Activated T-helper 2 cell treated with anti-CD3 and anti-CD28 coated beads, Interferon-gamma antibody, Interleukin-2, Interleukin-4, amounts not matched to agents 10 μg/mL and 5 μg/mL and 100 μg/mL, durations not matched to agents 14 hours and 24 hours and 36 hours (primary cell): ENCODE data around the gene PPP2R2B. TPM values are rescaled to one million over a fixed set of nuclear protein-coding genes. Genes with fewer than 3 reads are reported as not detected.

Experiments used
- DNase-seq: peaks from one replicate; pipeline ENCODE4 v3.0.0; 2021; ENCODE audit warnings: low spot score
- H3K27ac Mint-ChIP-seq: one replicate; pipeline ENCODE4 v1.8.0; 2021; ENCODE audit warnings: mixed read lengths
- H3K27me3 Mint-ChIP-seq: one replicate; pipeline ENCODE4 v1.8.0; 2021; ENCODE audit warnings: low read depth, mixed read lengths
- H3K36me3 Mint-ChIP-seq: one replicate; pipeline ENCODE4 v1.8.0; 2021; ENCODE audit warnings: low read depth, mixed read lengths
- H3K4me1 Mint-ChIP-seq: one replicate; pipeline ENCODE4 v1.8.0; 2021; ENCODE audit warnings: low read depth, mixed read lengths
- H3K4me3 Mint-ChIP-seq: one replicate; pipeline ENCODE4 v1.8.0; 2021; ENCODE audit warnings: low read depth, mild to moderate bottlenecking, moderate library complexity, mixed read lengths
- H3K9me3 Mint-ChIP-seq: one replicate; pipeline ENCODE4 v1.8.0; 2021; ENCODE audit warnings: mixed read lengths
- intact Hi-C: fragments of 100-400 bp; cut with micrococcal nuclease; formaldehyde crosslinking; loops from one replicate; pipeline ENCODE4 v1.15.1; 2023
- total RNA-seq: library from RNA; stranded (reverse); gene quantifications from 2 replicates; pipeline ENCODE4 v1.2.3, GENCODE V29; 2022

PPP2R2B gene
- total RNA-seq, 1 donor from 2014 or later: 0.34 TPM

DNA sequence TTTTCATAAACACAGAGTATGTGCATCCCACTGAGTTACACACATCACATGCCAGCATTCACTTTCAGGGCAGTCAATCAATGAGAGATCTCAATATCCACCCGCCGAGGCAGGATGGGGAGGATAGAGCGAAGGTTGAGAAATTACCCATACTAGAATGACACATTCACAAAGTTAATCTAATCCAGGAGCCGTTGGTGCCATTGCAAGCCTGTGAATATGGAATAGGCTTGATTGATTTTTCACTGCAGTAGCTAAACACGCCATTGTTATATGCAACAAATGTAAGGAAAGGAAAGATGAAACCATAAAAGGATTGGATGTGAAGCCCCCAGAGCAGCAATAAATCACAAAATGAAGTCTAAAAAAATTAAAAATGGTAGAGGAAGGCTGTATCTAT lies 194.7 kb downstream of the PPP2R2B start:
- no peak for DNase-seq
- no peaks in the 10 kb centered on the region for H3K36me3 Mint-ChIP-seq
- H3K4me1 Mint-ChIP-seq: no peaks in the 10 kb centered on the region
- H3K9me3 Mint-ChIP-seq: no peaks in the 10 kb centered on the region
- no peak overlapping the region for H3K4me3 Mint-ChIP-seq
- no peak overlapping the region for H3K27ac Mint-ChIP-seq
- H3K27me3 Mint-ChIP-seq: no peaks in the 10 kb centered on the region
- intact Hi-C loops: no loop called here

DNA sequence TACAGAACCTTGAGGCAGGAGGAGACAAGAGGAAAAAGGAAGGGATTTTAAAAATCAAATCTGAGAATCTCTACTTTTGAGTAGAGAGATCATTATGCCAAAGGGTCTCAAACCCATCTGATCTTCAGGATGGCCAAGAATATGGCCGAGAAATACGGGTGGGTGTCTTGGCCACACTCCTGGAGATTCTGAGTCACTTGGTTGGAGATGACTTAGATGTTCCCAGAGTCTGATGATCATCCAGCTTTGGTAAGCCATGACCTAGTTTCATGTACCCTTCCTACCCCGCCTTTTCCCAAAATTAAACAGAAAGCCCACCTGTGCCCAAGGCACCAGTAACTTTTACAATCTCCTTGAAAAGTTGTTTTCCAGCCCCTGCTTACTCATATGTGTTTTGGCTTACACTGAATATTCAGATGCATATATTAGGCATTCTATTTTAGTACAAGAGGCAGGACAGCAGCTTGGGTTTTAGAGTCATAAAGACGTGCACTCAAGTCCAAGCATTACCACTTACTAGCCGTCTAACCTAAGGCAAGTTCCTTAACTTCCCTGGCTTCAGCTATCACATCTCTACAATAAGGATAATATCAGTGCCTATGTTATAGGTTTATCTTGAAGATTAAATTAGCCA lies 195.5 kb downstream of the PPP2R2B start:
- Mint-ChIP-seq H3K9me3 (no peaks in the 10 kb centered on the region), H3K36me3 (no peaks in the 10 kb centered on the region), H3K27me3 (no peaks in the 10 kb centered on the region), H3K4me1 (no peaks in the 10 kb centered on the region), H3K27ac (no peak overlapping the region), H3K4me3 (no peak overlapping the region)
- intact Hi-C loops: no loop called here
- no peak for DNase-seq

DNA sequence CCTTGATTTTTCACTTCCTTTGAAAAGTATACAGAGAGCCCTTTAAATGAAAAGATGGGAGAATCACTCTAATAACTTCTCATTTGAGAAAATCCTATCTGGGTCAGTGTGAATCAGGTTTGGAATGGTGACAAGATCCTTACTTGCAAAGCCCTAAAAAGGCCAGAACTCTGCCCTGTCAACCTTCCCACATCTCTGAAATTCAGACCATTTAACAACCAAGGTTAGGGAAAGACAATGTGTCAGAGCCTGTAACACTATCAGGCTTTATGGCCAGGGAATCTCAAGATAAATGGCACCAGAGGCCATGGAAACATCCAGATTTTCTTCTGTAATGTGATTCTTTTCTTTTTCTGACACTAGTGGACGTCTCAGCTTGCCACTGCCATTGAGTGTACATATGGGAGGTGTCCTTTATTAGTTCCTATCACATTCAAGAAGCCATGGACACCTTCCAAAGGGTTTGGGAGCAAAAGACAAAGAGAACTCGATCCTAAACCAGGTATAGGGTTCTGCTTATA lies 196.9 kb downstream of the PPP2R2B start:
- Mint-ChIP-seq H3K36me3 (no peaks in the 10 kb centered on the region), H3K27ac (no peak overlapping the region), H3K4me3 (no peak overlapping the region), H3K27me3 (no peaks in the 10 kb centered on the region), H3K4me1 (no peaks in the 10 kb centered on the region), H3K9me3 (no peaks in the 10 kb centered on the region)
- no peak for DNase-seq
- intact Hi-C loops: no loop called here

DNA sequence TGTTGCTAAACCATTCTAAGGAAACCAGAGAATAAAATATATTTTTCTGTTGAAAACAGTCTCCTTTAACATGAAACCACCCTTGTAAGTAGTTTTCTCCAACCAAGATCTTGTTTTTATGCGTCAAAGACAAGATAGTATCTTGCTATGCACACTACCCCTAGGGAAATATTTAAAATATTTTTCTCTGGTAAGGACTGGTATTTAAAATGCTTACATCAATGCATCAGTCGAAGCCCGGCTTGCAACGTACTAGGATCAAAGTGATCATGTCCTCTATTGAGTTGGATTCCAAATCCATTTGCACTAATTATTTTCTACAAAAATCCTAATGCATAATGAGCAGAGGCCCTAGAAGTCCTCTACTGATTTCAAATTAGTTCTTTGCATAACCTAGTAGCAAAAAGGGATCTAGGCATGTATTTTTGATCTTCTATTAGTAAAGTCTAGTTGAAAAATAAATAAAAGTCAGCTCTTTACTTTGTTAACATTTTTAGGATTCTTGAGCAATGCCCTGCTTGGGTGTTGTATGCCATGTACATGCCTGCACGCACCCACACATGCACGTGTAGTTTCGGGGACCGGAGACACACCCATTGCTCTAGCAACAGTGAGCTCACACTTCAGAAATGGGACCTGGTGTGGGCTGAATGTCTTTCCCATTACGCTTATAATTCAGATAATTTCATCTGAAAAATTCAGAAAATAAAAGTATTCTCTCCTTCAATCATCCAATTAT lies 197.5 kb downstream of the PPP2R2B start:
- H3K27ac Mint-ChIP-seq: no peak overlapping the region
- intact Hi-C loops: no loop called here
- no peak for DNase-seq
- H3K9me3 Mint-ChIP-seq: no peaks in the 10 kb centered on the region
- H3K4me3 Mint-ChIP-seq: no peak overlapping the region
- no peaks in the 10 kb centered on the region for H3K27me3 Mint-ChIP-seq
- H3K4me1 Mint-ChIP-seq: no peaks in the 10 kb centered on the region
- no peaks in the 10 kb centered on the region for H3K36me3 Mint-ChIP-seq

DNA sequence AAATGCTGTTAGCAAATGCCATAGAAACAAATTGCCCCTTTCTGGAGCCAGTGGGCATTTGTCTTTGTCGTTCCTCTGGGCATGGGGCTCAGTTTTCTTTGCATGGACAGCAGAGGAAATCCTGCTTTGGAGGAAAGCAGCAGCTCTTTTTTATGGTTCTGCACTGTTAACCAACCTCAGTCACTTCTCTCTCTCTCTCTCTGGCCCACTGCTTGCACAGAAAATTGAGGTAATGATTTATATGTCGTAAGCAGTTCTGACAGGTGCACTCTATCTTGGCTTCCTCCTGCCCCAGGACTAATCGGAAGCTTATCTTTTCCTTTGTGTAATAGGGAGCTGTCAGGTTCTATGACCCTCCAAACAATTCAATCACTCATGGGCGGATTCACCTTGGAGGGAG lies 202.9 kb downstream of the PPP2R2B start:
- Mint-ChIP-seq H3K4me1 (no peaks in the 10 kb centered on the region), H3K27me3 (no peaks in the 10 kb centered on the region)
- intact Hi-C loops: no loop called here

DNA sequence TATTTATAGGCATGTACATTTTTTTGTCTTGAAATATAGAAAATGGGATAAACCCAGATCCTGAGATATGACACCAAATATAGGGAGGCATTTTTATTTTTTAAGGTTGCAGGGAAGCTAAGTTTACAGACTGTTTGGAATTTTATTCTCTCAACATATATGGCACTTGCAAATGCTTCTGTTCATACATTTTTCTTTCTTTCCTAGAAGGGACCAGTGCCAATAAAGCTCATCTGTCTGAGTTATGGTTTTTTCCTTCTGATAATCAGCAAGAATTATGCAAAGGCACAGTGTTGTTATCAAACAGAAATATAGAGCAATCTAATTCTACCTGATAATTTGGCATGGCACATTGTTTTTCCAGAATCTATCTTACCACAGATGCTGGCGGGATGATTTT lies 205.7 kb downstream of the PPP2R2B start:
- Mint-ChIP-seq H3K27ac (no peak overlapping the region), H3K27me3 (no peaks in the 10 kb centered on the region), H3K9me3 (no peaks in the 10 kb centered on the region), H3K4me3 (no peak overlapping the region), H3K36me3 (no peaks in the 10 kb centered on the region), H3K4me1 (no peaks in the 10 kb centered on the region)
- no peak for DNase-seq
- intact Hi-C loops: no loop called here

More for the DNA sequence above, 202.9 kb downstream of the PPP2R2B start:
- no peak overlapping the region for H3K4me3 Mint-ChIP-seq
- no peak for DNase-seq
- H3K27ac Mint-ChIP-seq: no peak overlapping the region
- H3K36me3 Mint-ChIP-seq: no peaks in the 10 kb centered on the region
- H3K9me3 Mint-ChIP-seq: no peaks in the 10 kb centered on the region

DNA sequence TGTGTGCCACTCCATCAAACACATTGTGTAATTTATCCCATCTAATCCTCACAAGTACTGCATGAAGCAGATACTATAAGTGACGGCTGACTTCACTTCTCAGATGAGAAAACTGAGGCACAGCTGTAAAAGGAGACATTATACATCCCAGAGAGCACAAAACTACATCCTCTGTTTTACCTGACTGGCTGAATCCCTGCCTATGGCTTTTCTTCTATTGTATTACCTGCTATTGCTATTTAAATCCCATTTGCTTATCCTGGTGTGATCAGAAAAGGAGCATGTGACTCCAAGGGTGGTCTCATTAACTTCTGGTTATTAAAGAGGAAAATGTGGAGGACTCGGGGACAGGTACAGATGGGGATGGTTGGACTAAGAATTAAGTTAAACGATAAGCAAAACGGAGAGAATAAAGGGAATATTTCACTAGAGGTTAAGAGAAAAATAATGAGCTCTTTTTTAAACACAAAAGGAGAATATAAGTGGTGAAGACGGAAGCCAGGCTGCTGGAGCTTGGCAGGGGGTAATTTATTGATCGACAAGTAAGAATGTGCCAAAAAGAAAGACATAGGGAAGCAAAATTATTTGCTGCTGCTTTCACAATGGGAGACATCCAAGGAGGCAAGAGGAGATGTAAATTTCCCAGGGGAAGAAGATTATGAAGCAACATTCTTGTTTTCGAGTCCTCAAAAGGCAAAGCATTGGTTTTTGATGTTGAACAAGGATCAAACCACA lies 206.8 kb downstream of the PPP2R2B start:
- H3K27me3 Mint-ChIP-seq: no peaks in the 10 kb centered on the region
- H3K27ac Mint-ChIP-seq: no peak overlapping the region
- H3K36me3 Mint-ChIP-seq: no peaks in the 10 kb centered on the region
- intact Hi-C loops: no loop called here
- H3K4me1 Mint-ChIP-seq: no peaks in the 10 kb centered on the region
- H3K4me3 Mint-ChIP-seq: no peak overlapping the region
- no peak for DNase-seq
- H3K9me3 Mint-ChIP-seq: no peaks in the 10 kb centered on the region

DNA sequence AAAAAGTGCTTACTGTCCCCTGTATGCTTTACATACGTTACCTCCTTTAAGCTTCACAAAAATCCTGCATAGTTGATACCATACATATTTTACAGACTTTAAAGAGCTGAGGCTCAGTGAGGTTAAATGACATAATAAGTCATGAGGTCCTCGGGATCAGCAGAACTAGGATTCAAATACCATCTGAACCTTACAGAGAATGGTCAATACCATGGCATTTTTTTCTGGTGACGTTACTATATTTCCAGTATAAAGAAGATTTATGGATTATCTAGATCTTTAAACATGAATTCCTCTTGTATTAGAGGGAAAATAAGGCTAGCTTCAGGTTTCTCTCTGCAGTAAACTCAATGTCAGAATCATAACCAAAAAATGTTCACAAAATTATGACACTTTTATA lies 208.9 kb downstream of the PPP2R2B start:
- Mint-ChIP-seq H3K36me3 (no peaks in the 10 kb centered on the region), H3K4me3 (no peak overlapping the region), H3K27me3 (no peaks in the 10 kb centered on the region), H3K4me1 (no peaks in the 10 kb centered on the region), H3K9me3 (no peaks in the 10 kb centered on the region), H3K27ac (no peak overlapping the region)
- DNase-seq: no peak
- intact Hi-C loops: no loop called here

DNA sequence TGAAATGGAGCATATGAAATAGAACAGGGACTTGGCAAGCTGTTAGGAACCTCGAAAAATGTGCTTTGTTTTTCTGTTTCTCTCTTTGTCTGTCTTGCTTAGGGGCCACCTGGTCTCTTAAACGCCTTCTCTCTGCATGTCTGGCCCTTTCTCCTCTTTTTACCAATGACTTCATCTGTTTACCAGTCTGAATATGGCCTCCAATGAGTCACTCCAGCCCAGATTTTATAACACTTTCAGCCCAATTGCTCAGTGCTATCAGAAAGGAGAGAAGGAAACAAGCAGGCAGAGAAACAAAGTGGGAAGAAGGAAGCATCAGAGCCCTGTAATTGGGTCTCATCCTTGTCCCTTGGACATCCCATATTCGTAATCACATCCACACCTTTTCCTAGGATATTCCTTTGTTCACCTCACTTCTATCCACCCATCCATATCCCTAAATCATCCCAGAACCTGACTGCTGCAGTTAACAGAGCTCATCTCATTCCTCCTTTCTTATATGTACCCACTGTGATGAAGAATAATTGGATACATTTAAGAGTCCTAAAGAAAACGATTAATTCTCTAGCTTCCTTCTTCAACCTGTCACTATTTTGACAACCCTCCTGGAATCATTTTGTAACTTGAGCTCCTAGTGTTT lies 210.8 kb downstream of the PPP2R2B start:
- intact Hi-C loops: no loop called here
- Mint-ChIP-seq H3K36me3 (no peaks in the 10 kb centered on the region), H3K4me3 (no peak overlapping the region), H3K4me1 (no peaks in the 10 kb centered on the region), H3K9me3 (no peaks in the 10 kb centered on the region), H3K27ac (no peak overlapping the region), H3K27me3 (peaks cover 2% of the 10 kb centered on the region)
- no peak for DNase-seq

DNA sequence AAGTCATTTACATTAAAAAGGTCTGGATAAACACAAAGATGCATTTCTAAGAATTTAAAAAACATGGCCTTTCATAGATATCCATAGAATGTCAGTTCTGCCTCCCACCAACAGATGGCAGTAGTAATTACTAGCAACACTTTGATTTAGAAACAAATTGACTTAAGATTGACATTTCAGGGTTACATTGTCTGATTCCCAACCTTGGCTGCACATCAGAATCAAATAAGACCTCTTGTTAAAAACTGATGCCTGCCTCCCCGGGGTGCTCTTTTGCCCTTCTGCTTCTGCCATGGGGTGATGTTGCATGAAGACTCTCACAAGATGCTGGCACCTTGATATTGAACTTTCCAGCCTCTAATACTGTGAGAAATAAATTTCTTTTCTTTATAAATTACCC lies 216.3 kb downstream of the PPP2R2B start:
- H3K27ac Mint-ChIP-seq: no peak overlapping the region
- intact Hi-C loops: loop anchor here (1.0 to 5.0 kb wide), 3 partner anchors 129 to 304 kb away; no protein-coding TSS in a partner anchor
- DNase-seq: no peak
- H3K9me3 Mint-ChIP-seq: no peaks in the 10 kb centered on the region
- no peaks in the 10 kb centered on the region for H3K4me1 Mint-ChIP-seq
- H3K4me3 Mint-ChIP-seq: no peak overlapping the region
- H3K36me3 Mint-ChIP-seq: no peaks in the 10 kb centered on the region
- peaks cover 2% of the 10 kb centered on the region for H3K27me3 Mint-ChIP-seq

DNA sequence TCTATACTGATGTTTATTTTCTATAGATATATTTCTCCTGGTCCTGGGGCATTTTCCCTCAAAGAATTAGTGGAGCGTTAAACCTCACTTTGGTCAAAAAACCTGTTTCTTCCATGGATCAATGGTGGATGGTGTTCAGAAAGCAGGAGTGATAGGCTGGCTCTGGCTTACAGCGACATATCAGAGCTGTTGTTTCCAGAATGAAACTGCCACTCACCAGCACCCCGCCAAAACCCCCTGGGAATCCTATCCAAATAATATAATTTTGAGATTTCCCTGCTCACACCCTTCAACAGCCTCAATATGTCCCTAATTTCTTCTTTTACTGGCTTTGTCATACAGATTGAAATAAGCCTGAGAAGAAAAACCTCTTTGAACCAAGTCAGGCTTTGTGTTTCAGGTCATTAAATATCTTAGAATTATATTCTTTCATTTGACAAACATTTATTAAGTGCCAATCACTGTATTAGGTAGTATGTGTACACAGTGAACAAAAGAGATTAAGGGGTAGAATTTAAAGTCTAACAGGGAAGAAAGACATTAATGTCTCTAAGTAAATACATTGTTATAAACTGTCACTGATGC lies 218.1 kb downstream of the PPP2R2B start:
- Mint-ChIP-seq H3K27me3 (peaks cover 2% of the 10 kb centered on the region), H3K27ac (no peak overlapping the region), H3K9me3 (no peaks in the 10 kb centered on the region), H3K36me3 (no peaks in the 10 kb centered on the region), H3K4me3 (no peak overlapping the region), H3K4me1 (no peaks in the 10 kb centered on the region)
- DNase-seq: no peak
- intact Hi-C loops: loop anchor here (5.0 kb wide), 1 partner anchor 287 kb away; no protein-coding TSS in a partner anchor

DNA sequence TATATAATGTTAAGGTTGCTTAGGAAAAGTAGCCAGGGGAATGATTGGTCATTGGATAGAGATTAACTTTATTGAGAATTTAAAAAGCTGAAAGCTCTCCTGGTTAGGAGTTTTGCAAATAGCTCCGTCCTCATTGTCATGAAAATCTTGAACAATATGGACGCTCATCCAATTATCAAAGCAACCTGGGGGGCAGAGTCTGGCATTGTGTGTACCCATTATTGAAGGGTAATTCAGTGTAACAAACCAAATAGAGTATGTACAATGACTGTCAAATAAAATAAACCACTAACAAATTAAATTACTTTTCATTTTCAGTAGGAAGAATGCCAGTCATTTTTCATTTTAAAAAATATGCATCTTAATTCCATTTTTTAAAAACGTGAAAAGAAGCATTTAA lies 218.6 kb downstream of the PPP2R2B start:
- H3K9me3 Mint-ChIP-seq: no peaks in the 10 kb centered on the region
- intact Hi-C loops: loop anchor here (5.0 kb wide), 1 partner anchor 287 kb away; no protein-coding TSS in a partner anchor
- H3K27ac Mint-ChIP-seq: no peak overlapping the region
- H3K36me3 Mint-ChIP-seq: no peaks in the 10 kb centered on the region
- no peak overlapping the region for H3K4me3 Mint-ChIP-seq
- H3K4me1 Mint-ChIP-seq: no peaks in the 10 kb centered on the region
- H3K27me3 Mint-ChIP-seq: peaks cover 2% of the 10 kb centered on the region
- no peak for DNase-seq
